Keratinocyte (primary cell): Measurements from ENCODE around the gene INSIG1. TPM values are rescaled to one million over a fixed set of nuclear protein-coding genes. Genes with fewer than 3 reads are reported as not detected.

Source experiments
- DNase-seq: peaks from one replicate; pipeline ENCODE4 v3.0.0-alpha.2; 2011; ENCODE audit warnings: low read depth, missing footprints, low spot score
- FAIRE-seq: peaks from 2 replicates; lab custom pipeline; 2011; peaks lifted over from hg19 to GRCh38; lab: Jason Lieb, UNC
- H2AFZ ChIP-seq: 2 replicates; pipeline ENCODE4 v1.6.0; 2012; ENCODE audit warnings: low read length, control low read depth, inconsistent platforms; ENCODE audit not compliant: control insufficient read depth
- H3K27ac ChIP-seq: 2 replicates; pipeline ENCODE4 v1.5.1; 2011; ENCODE audit warnings: low read length; ENCODE audit not compliant: control insufficient read depth, insufficient read depth
- H3K27me3 ChIP-seq: 3 replicates; pipeline ENCODE4 v1.6.0; 2011; ENCODE audit warnings: low read length; ENCODE audit not compliant: control insufficient read depth, insufficient read depth; ENCODE audit errors: extremely low read depth
- H3K36me3 ChIP-seq, 2 experiments: 2 replicates in 1 of 2; 3 replicates in 1 of 2; pipeline ENCODE4 v1.5.1; 2011; ENCODE audit warnings: low read length in 2 of 2, mild to moderate bottlenecking in 1 of 2; ENCODE audit not compliant: control insufficient read depth in 2 of 2, insufficient read depth in 2 of 2; ENCODE audit errors: extremely low read depth in 1 of 2
- H3K4me1 ChIP-seq: 3 replicates; pipeline ENCODE4 v1.5.1; 2011; ENCODE audit warnings: low read length; ENCODE audit not compliant: control insufficient read depth, insufficient read depth; ENCODE audit errors: extremely low read depth
- H3K4me2 ChIP-seq: 3 replicates; pipeline ENCODE4 v1.6.0; 2011; ENCODE audit warnings: low read depth, low read length; ENCODE audit not compliant: control insufficient read depth, insufficient read depth; ENCODE audit errors: extremely low read depth
- H3K4me3 ChIP-seq, 3 experiments: fragments of 200-600 bp in 1 of 3; sonication (generic) in 1 of 3; 2 replicates in 2 of 3; 3 replicates in 1 of 3; pipeline ENCODE4 v1.5.1; 2011 to 2016; ENCODE audit warnings: low read length in 3 of 3, mild to moderate bottlenecking in 3 of 3, control low read depth in 2 of 3, inconsistent platforms in 1 of 3, low read depth in 1 of 3, mixed read lengths in 1 of 3, mixed run types in 1 of 3, moderate library complexity in 1 of 3; ENCODE audit not compliant: control insufficient read depth in 2 of 3, insufficient read depth in 2 of 3; ENCODE audit errors: extremely low read depth in 1 of 3
- H3K79me2 ChIP-seq: 2 replicates; pipeline ENCODE4 v1.6.0; 2012; ENCODE audit warnings: low read length; ENCODE audit not compliant: control insufficient read depth, insufficient read depth
- H3K9ac ChIP-seq: 3 replicates; pipeline ENCODE4 v1.6.0; 2011; ENCODE audit warnings: low read length; ENCODE audit not compliant: control insufficient read depth, insufficient read depth; ENCODE audit errors: extremely low read depth
- H3K9me1 ChIP-seq: 3 replicates; pipeline ENCODE4 v1.6.0; 2011; ENCODE audit warnings: low read length; ENCODE audit not compliant: control insufficient read depth, insufficient read depth; ENCODE audit errors: extremely low read depth
- H3K9me3 ChIP-seq: 2 replicates; pipeline ENCODE4 v1.5.1; 2012; ENCODE audit warnings: low read depth, low read length; ENCODE audit not compliant: control insufficient read depth
- H4K20me1 ChIP-seq: 3 replicates; pipeline ENCODE4 v1.6.0; 2011; ENCODE audit warnings: low read length; ENCODE audit not compliant: control insufficient read depth, insufficient read depth; ENCODE audit errors: extremely low read depth
- EZH2 ChIP-seq: IDR thresholded peaks from one replicate; pipeline ENCODE4 v1.6.1; 2012; ENCODE audit warnings: inconsistent platforms, mild to moderate bottlenecking, low read length, moderate library complexity
- dilution Hi-C: fragments of 300-500 bp; cut with MboI; formaldehyde crosslinking; loops from one replicate; pipeline ENCODE4 v1.7.0; 2020; ENCODE audit warnings: low sequenced_read_pairs; ENCODE audit not compliant: extremely low pct_ligation_motif_present
- polyA plus RNA-seq, 5 experiments: library from polyadenylated mRNA; depleted of rRNA in 3 of 5; stranded (reverse) in 3 of 5; stranded (forward) in 1 of 5; unstranded in 1 of 5; fragments of >200 nt; gene quantifications; 1 replicate in 1 of 5; 2 replicates in 3 of 5; 3 replicates in 1 of 5; pipeline versions ENCODE4 v1.2.1 to v1.2.3, GENCODE V29; 2011 to 2012; ENCODE audit warnings: missing spikeins in 2 of 5, low read depth in 1 of 5, low replicate concordance in 1 of 5
- TF ChIP-seq, protein P1 (sequence below), 3 experiments: IDR thresholded peaks in 1 of 3; conservative IDR thresholded peaks in 1 of 3; optimal IDR thresholded peaks in 1 of 3; 2 replicates in 2 of 3; 3 replicates in 1 of 3; pipeline versions ENCODE3 to v1.5.1; 2011; ENCODE audit warnings: low read length in 3 of 3, mild to moderate bottlenecking in 3 of 3, moderate library complexity in 2 of 3, control low read depth in 1 of 3, inconsistent platforms in 1 of 3; ENCODE audit not compliant: insufficient read depth in 2 of 3; ENCODE audit errors: extremely low read depth in 1 of 3

Gene INSIG1
- polyA plus RNA-seq, 1 donor (not counting 4 experiments of a cell fraction or from before 2014, with no cell fraction given), result 104 TPM

DNA sequence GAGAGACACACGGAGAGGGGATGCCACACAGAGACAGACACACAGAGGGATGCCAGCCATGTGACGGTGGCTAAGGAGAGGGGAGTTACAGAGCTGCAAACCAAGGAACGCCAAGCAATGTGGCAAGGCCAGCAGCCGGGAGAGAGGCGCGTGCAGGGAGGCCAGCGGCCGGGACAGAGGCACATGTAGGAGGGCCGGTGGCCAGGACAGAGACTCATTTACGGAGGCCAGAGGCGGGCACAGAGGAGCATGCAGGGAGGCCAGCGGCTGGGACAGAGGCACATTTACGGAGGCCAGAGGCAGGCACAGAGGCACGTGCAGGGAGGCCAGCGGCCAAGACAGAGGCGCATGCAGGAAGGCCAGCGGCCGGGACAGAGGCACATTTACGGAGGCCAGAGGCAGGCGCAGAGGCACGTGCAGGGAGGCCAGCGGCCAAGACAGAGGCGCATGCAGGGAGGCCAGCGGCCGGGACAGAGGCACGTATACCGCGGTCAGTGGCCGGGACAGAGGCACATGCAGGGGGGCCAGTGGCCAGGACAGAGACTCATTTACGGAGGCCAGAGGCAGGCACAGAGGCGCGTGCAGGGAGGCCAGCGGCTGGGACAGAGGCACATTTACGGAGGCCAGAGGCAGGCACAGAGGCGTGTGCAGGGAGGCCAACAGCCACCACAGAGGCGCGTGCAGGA lies 40.4 kb downstream of the INSIG1 start:
- DNase-seq, result no peak
- no peaks in the 10 kb centered on the region for H3K79me2 ChIP-seq
- H3K9me3 ChIP-seq, result no peaks in the 10 kb centered on the region
- H3K9me1 ChIP-seq, result no peaks in the 10 kb centered on the region
- H3K4me2 ChIP-seq, result no peak overlapping the region
- no peak overlapping the region for H3K27ac ChIP-seq
- no peaks in the 10 kb centered on the region for H4K20me1 ChIP-seq
- no peak overlapping the region for H2AFZ ChIP-seq
- dilution Hi-C loops, result no loop called here
- no peak for TF ChIP-seq EZH2
- TF ChIP-seq, protein P1, sequence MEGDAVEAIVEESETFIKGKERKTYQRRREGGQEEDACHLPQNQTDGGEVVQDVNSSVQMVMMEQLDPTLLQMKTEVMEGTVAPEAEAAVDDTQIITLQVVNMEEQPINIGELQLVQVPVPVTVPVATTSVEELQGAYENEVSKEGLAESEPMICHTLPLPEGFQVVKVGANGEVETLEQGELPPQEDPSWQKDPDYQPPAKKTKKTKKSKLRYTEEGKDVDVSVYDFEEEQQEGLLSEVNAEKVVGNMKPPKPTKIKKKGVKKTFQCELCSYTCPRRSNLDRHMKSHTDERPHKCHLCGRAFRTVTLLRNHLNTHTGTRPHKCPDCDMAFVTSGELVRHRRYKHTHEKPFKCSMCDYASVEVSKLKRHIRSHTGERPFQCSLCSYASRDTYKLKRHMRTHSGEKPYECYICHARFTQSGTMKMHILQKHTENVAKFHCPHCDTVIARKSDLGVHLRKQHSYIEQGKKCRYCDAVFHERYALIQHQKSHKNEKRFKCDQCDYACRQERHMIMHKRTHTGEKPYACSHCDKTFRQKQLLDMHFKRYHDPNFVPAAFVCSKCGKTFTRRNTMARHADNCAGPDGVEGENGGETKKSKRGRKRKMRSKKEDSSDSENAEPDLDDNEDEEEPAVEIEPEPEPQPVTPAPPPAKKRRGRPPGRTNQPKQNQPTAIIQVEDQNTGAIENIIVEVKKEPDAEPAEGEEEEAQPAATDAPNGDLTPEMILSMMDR (optimal IDR thresholded peaks at IDR 0.05 in 1 of 3, IDR thresholded peaks at IDR 0.05 in 1 of 3, conservative IDR thresholded peaks at IDR 0.05 in 1 of 3; ENCODE audit: extremely low read depth in 1 of 3, insufficient read depth in 2 of 3, low read length in 3 of 3), result no peak
- H3K27me3 ChIP-seq, result no peaks in the 10 kb centered on the region
- H3K9ac ChIP-seq, result no peak overlapping the region
- no peak overlapping the region for H3K4me3 ChIP-seq
- H3K4me1 ChIP-seq, result no peaks in the 10 kb centered on the region
- FAIRE-seq, result no peak
- H3K36me3 ChIP-seq, result no peaks in the 10 kb centered on the region

DNA sequence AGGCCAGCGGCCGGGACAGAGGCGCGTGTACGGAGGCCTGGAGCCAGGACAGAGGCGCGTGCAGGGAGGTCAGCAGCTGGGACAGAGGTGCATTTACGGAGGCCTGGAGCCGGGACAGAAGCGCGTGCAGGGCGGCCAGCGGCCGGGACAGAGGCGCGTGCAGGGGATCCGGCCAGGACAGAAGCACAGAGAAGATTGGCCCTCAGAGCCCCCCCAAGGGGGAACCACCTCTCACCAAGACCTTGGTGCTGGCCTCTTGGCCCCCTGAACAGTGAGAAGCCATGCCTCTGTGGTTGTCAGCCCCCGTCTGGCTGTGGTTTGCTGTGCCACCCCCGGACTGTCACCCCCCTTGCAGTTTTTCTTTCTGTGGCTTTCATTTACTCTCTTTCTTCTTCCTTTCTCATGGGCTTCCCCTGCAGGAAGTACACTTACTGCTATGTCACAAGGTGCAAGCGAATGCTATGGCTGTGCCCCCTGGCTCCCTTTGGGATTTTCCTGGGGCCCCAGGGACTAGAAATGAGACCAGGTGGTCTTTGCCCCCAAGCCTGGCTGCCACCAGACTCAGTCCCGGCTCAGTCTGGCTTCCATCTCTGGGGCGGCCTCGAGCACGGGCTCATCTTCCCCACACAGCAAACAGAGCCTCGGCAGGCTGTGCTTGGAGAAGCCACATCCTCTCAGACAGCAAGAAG lies 41.1 kb downstream of the INSIG1 start:
- no peak for FAIRE-seq
- no peak overlapping the region for H3K4me3 ChIP-seq
- no peaks in the 10 kb centered on the region for H4K20me1 ChIP-seq
- H3K79me2 ChIP-seq, result no peaks in the 10 kb centered on the region
- no peaks in the 10 kb centered on the region for H3K4me1 ChIP-seq
- H3K4me2 ChIP-seq, result no peak overlapping the region
- H3K27ac ChIP-seq, result no peak overlapping the region
- DNase-seq, result no peak
- no peak for TF ChIP-seq EZH2
- TF ChIP-seq, protein P1 (optimal IDR thresholded peaks at IDR 0.05 in 1 of 3, IDR thresholded peaks at IDR 0.05 in 1 of 3, conservative IDR thresholded peaks at IDR 0.05 in 1 of 3; ENCODE audit: extremely low read depth in 1 of 3, insufficient read depth in 2 of 3, low read length in 3 of 3), result no peak
- H3K9me1 ChIP-seq, result no peaks in the 10 kb centered on the region
- H3K27me3 ChIP-seq, result no peaks in the 10 kb centered on the region
- H3K36me3 ChIP-seq, result no peaks in the 10 kb centered on the region
- dilution Hi-C loops, result no loop called here
- no peak overlapping the region for H3K9ac ChIP-seq
- H2AFZ ChIP-seq, result no peak overlapping the region
- no peaks in the 10 kb centered on the region for H3K9me3 ChIP-seq
